ENCODE results near the gene ZNRF3. TPM values are rescaled to one million over a fixed set of nuclear protein-coding genes. Genes with fewer than 3 reads are reported as not detected.

ZNRF3 gene
- total RNA-seq, 1 donor from 2014 or later: 5.8 TPM

DNA sequence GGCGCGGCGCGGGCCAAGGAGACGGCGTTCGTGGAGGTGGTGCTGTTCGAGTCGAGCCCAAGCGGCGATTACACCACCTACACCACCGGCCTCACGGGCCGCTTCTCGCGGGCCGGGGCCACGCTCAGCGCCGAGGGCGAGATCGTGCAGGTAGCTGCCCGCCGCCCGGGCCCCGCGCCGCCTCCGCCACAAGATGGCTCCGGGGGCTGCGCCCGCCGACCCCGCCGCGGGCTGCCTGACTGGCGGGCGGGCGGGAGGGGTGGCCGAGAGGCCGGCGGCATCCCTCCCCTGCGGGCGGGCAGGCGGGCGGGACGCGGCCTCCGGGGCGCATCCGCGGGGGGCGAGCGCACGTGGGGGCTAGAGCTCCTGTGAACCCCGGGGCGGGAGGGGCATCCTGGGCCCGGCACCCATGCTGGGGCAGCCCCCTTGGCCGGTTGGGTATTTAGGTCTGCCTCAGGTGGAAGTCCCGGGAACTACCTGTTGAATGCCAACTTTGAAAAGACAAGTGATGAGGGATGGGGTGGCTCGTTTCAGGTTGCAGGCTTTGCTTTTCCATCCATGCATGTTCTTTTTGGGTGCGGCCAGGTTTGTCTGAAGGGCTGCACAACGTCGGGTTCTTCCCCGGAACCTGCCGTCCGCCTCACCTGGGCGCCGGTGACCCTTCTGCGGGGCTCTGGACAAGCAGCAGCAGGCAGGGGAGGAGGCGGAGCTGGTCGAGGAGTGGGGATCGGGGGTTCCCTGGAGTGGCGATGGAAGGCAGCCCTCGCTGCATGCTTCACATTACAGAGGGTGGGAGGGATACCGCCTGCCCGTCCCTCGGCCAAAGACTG lies 760 bp downstream of the ZNRF3 start:
- H3K27ac ChIP-seq (ENCODE audit: low read depth, low read length): no peak overlapping the region
- peak overlapping the region; percentile 82 for H3K4me2 ChIP-seq (ENCODE audit: low read length)
- H3K27me3 ChIP-seq (ENCODE audit: insufficient read depth, low read length): no peaks in the 10 kb centered on the region
- no peaks in the 10 kb centered on the region for H3K36me3 ChIP-seq (ENCODE audit: insufficient read depth, low read length)
- peak overlapping the region; percentile 53 for H3K9ac ChIP-seq (ENCODE audit: low read length)
- H3K4me1 ChIP-seq (ENCODE audit: insufficient read depth, low read length): peaks cover 10% of the 10 kb centered on the region
- Mint-ChIP-seq H3K27me3 (ENCODE audit: low read depth, unreplicated experiment) (no peaks in the 10 kb centered on the region), H3K36me3 (ENCODE audit: low read depth, unreplicated experiment) (no peaks in the 10 kb centered on the region), H3K27ac (ENCODE audit: unreplicated experiment) (peak overlapping the region; percentile 70), H3K4me1 (ENCODE audit: low read depth, unreplicated experiment) (peaks cover 7% of the 10 kb centered on the region), H3K4me3 (ENCODE audit: unreplicated experiment) (peak overlapping the region; percentile 90), H3K9me3 (ENCODE audit: unreplicated experiment) (no peaks in the 10 kb centered on the region)
- H2AFZ ChIP-seq (ENCODE audit: low read depth, low read length): peak overlapping the region; percentile 37
- TF ChIP-seq EZH2 (IDR thresholded peaks at IDR 0.05; ENCODE audit: insufficient read depth, low read length): no peak
- no peak for TF ChIP-seq CTCF (IDR thresholded peaks at IDR 0.05; ENCODE audit: insufficient read depth, low read depth, low read length)
- H3K79me2 ChIP-seq (ENCODE audit: insufficient read depth, low read length): peaks cover 43% of the 10 kb centered on the region
- no peak for DNase-seq (ENCODE audit: low read depth)
- peaks cover 47% of the 10 kb centered on the region for H4K20me1 ChIP-seq (ENCODE audit: insufficient read depth, low read length)
- no peaks in the 10 kb centered on the region for H3K9me3 ChIP-seq (ENCODE audit: insufficient read depth, low read depth, low read length)
- H3K4me3 ChIP-seq (ENCODE audit: insufficient read depth, low read depth, low read length): peak overlapping the region; percentile 69
- FAIRE-seq: no peak

- peaks cover 50% of the 10 kb centered on the region for H3K79me2 ChIP-seq (ENCODE audit: insufficient read depth, low read length)
- FAIRE-seq: no peak
- peaks cover 10% of the 10 kb centered on the region for H3K4me1 ChIP-seq (ENCODE audit: insufficient read depth, low read length)
- H3K27me3 Mint-ChIP-seq (ENCODE audit: low read depth, unreplicated experiment): no peaks in the 10 kb centered on the region
- H3K9me3 Mint-ChIP-seq (ENCODE audit: unreplicated experiment): no peaks in the 10 kb centered on the region
- no peak overlapping the region for H3K27ac ChIP-seq (ENCODE audit: low read depth, low read length)
- peak overlapping the region; percentile 90 for H3K4me3 Mint-ChIP-seq (ENCODE audit: unreplicated experiment)
- H3K36me3 Mint-ChIP-seq (ENCODE audit: low read depth, unreplicated experiment): no peaks in the 10 kb centered on the region
- peak overlapping the region; percentile 69 for H3K4me3 ChIP-seq (ENCODE audit: insufficient read depth, low read depth, low read length)
- peak overlapping the region; percentile 82 for H3K4me2 ChIP-seq (ENCODE audit: low read length)
- TF ChIP-seq CTCF (IDR thresholded peaks at IDR 0.05; ENCODE audit: insufficient read depth, low read depth, low read length): no peak
- no peak for TF ChIP-seq EZH2 (IDR thresholded peaks at IDR 0.05; ENCODE audit: insufficient read depth, low read length)
- no peaks in the 10 kb centered on the region for H3K9me3 ChIP-seq (ENCODE audit: insufficient read depth, low read depth, low read length)
- no peaks in the 10 kb centered on the region for H3K36me3 ChIP-seq (ENCODE audit: insufficient read depth, low read length)
- H2AFZ ChIP-seq (ENCODE audit: low read depth, low read length): peak overlapping the region; percentile 29
- peak overlapping the region; percentile 70 for H3K27ac Mint-ChIP-seq (ENCODE audit: unreplicated experiment)
- peaks cover 7% of the 10 kb centered on the region for H3K4me1 Mint-ChIP-seq (ENCODE audit: low read depth, unreplicated experiment)
- peaks cover 54% of the 10 kb centered on the region for H4K20me1 ChIP-seq (ENCODE audit: insufficient read depth, low read length)
- DNase-seq (ENCODE audit: low read depth): no peak
- peak overlapping the region; percentile 53 for H3K9ac ChIP-seq (ENCODE audit: low read length)
- H3K27me3 ChIP-seq (ENCODE audit: insufficient read depth, low read length): no peaks in the 10 kb centered on the region
These were observed 1.5 kb downstream of the ZNRF3 start for GRCh38 chr22:28884747-28885350.
